Activated B cell treated with CpG ODN at 0.5 μM for 24 hours (primary cell): ENCODE measurements around the gene ENAH. TPM values are rescaled to one million over a fixed set of nuclear protein-coding genes. Genes with fewer than 3 reads are reported as not detected.

Source experiments
- ATAC-seq: fragments of 200-7000 bp; cut with Tn5 transposase; one replicate; pipeline ENCODE4 v1.10.0; 2021; ENCODE audit warnings: low read depth, mild to moderate bottlenecking, moderate library complexity
- CTCF ChIA-PET: fragments of 350-600 bp; sonication (Branson Sonifier 250); formaldehyde crosslinking; loops from one replicate; lab custom pipeline; 2021; ENCODE audit warnings: antibody characterized with exemption; lab: Charles Lee
- POLR2A ChIA-PET: fragments of 350-600 bp; sonication (Branson Sonifier 250); formaldehyde crosslinking; loops from one replicate; lab custom pipeline; 2021; ENCODE audit warnings: antibody characterized with exemption; lab: Charles Lee
- DNase-seq: peaks from one replicate; pipeline ENCODE4 v3.0.0; 2022
- H3K27ac Mint-ChIP-seq: one replicate; pipeline ENCODE4 v1.8.0; 2020; ENCODE audit warnings: mixed read lengths
- H3K27me3 Mint-ChIP-seq: one replicate; pipeline ENCODE4 v1.8.0; 2021; ENCODE audit warnings: mixed read lengths
- H3K36me3 Mint-ChIP-seq: one replicate; pipeline ENCODE4 v1.8.0; 2021; ENCODE audit warnings: low read depth, mixed read lengths
- H3K4me1 Mint-ChIP-seq: one replicate; pipeline ENCODE4 v1.8.0; 2021; ENCODE audit warnings: mixed read lengths
- H3K4me3 Mint-ChIP-seq: one replicate; pipeline ENCODE4 v1.8.0; 2020; ENCODE audit warnings: mild to moderate bottlenecking, mixed read lengths
- H3K9me3 Mint-ChIP-seq: one replicate; pipeline ENCODE4 v1.8.0; 2020; ENCODE audit warnings: mixed read lengths
- intact Hi-C: fragments of 100-400 bp; cut with micrococcal nuclease; formaldehyde crosslinking; loops from one replicate; pipeline ENCODE4 v1.15.1; 2024
- total RNA-seq: library from RNA; stranded (reverse); gene quantifications from 2 replicates; pipeline ENCODE4 v1.2.3, GENCODE V29; 2022
- TF ChIP-seq, protein P1 (sequence below): fragments of 200-600 bp; IDR thresholded peaks from one replicate; pipeline ENCODE4 v1.8.0; 2022; ENCODE audit warnings: antibody characterized with exemption, mild to moderate bottlenecking

Gene ENAH
- total RNA-seq, 1 donor from 2014 or later, result 1.2 TPM

DNA sequence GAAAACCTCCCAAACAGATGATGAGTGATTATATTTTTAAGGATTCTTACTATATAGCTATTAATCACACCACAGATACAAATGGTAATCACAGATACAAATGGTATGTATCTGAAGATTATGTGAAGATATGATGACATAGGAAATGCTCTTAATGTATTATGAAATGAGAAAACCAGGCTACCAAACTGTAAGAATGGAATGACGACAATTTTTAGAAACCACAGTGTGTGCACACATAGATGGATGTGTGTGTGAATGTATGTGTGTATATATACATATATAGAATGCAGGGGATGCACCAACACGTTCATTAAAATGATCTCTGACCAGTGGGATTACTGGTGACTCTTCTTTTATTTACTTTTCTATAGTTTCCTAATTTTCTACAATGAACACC lies 21.5 kb upstream of the ENAH start:
- ATAC-seq, result no peak
- DNase-seq, result no peak
- TF ChIP-seq, protein P1, sequence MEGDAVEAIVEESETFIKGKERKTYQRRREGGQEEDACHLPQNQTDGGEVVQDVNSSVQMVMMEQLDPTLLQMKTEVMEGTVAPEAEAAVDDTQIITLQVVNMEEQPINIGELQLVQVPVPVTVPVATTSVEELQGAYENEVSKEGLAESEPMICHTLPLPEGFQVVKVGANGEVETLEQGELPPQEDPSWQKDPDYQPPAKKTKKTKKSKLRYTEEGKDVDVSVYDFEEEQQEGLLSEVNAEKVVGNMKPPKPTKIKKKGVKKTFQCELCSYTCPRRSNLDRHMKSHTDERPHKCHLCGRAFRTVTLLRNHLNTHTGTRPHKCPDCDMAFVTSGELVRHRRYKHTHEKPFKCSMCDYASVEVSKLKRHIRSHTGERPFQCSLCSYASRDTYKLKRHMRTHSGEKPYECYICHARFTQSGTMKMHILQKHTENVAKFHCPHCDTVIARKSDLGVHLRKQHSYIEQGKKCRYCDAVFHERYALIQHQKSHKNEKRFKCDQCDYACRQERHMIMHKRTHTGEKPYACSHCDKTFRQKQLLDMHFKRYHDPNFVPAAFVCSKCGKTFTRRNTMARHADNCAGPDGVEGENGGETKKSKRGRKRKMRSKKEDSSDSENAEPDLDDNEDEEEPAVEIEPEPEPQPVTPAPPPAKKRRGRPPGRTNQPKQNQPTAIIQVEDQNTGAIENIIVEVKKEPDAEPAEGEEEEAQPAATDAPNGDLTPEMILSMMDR, result no peak
- Mint-ChIP-seq H3K36me3 (no peaks in the 10 kb centered on the region), H3K9me3 (no peaks in the 10 kb centered on the region), H3K4me1 (peaks cover 3% of the 10 kb centered on the region), H3K27ac (no peak overlapping the region), H3K4me3 (no peak overlapping the region), H3K27me3 (peaks cover 32% of the 10 kb centered on the region)
- POLR2A ChIA-PET, result no interaction called here
- CTCF ChIA-PET, result no interaction called here
- intact Hi-C loops, result no loop called here

DNA sequence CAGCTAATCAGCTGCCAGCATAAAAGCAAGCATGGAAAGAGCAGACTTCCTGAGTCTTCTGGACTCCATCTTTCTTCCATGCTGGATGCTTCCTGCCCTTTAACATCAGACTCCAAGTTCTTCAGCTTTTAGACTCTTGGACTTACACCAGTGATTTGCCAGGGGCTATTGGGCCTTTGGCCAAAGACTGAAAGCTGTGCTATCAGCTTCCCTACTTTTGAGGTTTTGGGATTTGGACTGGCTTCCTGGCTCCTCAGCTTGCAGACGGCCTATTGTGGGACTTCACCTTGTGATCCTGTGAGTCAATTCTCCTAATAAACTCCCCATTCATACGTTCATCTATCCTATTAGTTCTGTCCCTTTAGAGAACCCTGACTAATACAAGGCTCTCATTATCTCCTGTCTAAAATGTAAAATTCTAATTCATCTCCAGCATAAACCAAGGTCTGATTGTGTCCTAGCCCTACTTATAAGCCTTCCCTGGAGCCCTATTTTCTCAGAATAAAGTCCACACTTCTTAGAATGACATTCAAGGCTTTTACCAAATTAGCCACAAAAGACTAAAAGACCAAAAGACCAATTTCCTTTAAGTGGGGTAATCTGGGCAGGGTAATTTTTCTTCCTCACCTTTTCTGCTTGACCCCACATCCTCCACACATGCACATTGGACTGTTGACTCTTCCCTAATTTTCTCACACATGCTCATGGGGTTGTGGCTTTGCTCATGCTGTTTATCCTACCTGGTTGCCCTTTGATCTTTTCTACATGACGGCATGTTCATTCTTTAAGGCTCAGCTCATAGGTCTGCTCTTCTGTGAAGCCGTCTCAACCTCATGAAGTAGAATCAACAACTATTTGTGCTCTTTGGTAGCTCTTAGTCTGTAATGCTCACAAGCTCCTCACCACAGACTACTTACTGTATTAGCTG lies 18.1 kb upstream of the ENAH start:
- DNase-seq (no peak), ATAC-seq (no peak)
- H3K4me1 Mint-ChIP-seq, result no peaks in the 10 kb centered on the region
- ChIA-PET CTCF (no interaction called here), POLR2A (no interaction called here)
- H3K4me3 Mint-ChIP-seq, result no peak overlapping the region
- no peaks in the 10 kb centered on the region for H3K9me3 Mint-ChIP-seq
- H3K27ac Mint-ChIP-seq, result no peak overlapping the region
- peaks cover 13% of the 10 kb centered on the region for H3K27me3 Mint-ChIP-seq
- TF ChIP-seq, protein P1, result no peak
- intact Hi-C loops, result loop anchor here (1.0 kb wide), 1 partner anchor 11 kb away; no protein-coding TSS in a partner anchor
- H3K36me3 Mint-ChIP-seq, result no peaks in the 10 kb centered on the region

DNA sequence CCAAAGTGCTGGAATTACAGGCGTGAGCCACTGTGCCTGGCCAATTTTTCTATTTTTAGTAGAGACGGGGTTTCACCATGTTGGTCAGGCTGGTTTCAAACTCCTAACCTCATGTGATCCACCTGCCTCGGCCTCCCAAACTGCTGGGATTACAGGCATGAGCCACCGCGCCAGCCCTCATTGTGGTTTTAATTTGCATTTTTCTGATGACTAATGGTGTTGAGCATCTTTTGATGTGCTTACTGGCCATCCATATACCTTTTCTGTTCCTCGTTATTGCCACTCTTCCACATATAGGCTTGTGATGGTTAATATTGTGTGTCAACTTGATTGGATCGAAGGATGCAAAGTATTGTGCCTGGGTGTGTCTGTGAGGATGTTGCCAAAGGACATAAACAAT lies 17.4 kb upstream of the ENAH start:
- POLR2A ChIA-PET, result no interaction called here
- Mint-ChIP-seq H3K27ac (no peak overlapping the region), H3K9me3 (no peaks in the 10 kb centered on the region)

DNA sequence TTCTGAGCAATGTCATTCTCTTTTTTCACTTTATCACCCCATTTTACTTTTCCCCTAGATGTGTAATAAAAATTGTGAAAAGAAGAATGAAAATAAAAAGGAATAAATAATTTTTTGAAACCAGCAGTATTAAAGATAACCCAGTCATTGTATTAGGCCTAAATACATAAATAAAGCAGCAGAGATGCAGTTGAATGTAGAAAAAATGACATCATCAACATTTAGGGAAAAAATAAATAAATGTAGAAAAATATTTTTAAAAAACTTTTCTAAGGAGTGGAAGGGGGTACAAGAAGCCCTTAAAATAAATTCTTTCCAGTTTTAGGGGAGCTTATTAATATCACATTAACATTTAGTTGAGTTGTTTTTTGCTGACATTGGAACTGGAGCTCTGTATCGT lies 15.3 kb upstream of the ENAH start:
- POLR2A ChIA-PET, result no interaction called here
- no peak for ATAC-seq

More for the DNA sequence above, 17.4 kb upstream of the ENAH start:
- ATAC-seq (no peak), DNase-seq (no peak)
- CTCF ChIA-PET, result no interaction called here
- TF ChIP-seq, protein P1, result no peak
- Mint-ChIP-seq H3K27me3 (peaks cover 7% of the 10 kb centered on the region), H3K36me3 (no peaks in the 10 kb centered on the region), H3K4me1 (no peaks in the 10 kb centered on the region), H3K4me3 (no peak overlapping the region)
- intact Hi-C loops, result loop anchor here (1.0 kb wide), 1 partner anchor 12 kb away; no protein-coding TSS in a partner anchor

DNA sequence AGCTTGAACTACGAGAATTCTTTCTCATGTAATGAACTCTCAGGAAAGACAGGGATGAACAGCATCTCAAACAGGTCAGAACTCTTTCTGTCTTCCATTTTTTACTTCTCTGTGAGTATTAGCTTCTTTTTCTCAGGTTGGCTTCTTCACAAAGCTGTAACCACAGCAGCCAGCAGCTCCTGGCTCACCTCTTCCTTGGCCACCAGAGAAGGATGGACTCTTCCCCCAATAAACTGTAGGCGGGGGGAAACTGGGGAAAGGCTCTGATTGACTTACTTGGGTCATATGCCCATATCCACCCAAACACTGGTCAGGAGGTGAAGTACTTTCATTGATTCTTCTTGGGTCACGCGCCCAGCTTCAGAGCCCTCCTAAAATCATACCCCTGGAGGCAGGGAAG lies 14.4 kb upstream of the ENAH start:
- POLR2A ChIA-PET, result no interaction called here
- H3K4me3 Mint-ChIP-seq, result no peak overlapping the region
- H3K36me3 Mint-ChIP-seq, result no peaks in the 10 kb centered on the region
- intact Hi-C loops, result no loop called here
- ATAC-seq (no peak), DNase-seq (no peak)
- H3K9me3 Mint-ChIP-seq, result no peaks in the 10 kb centered on the region
- no peak overlapping the region for H3K27ac Mint-ChIP-seq
- CTCF ChIA-PET, result no interaction called here
- H3K27me3 Mint-ChIP-seq, result peaks cover 3% of the 10 kb centered on the region
- no peaks in the 10 kb centered on the region for H3K4me1 Mint-ChIP-seq
- TF ChIP-seq, protein P1, result no peak

More for the DNA sequence above, 15.3 kb upstream of the ENAH start:
- no peak overlapping the region for H3K4me3 Mint-ChIP-seq
- CTCF ChIA-PET, result no interaction called here
- TF ChIP-seq, protein P1, result no peak
- H3K9me3 Mint-ChIP-seq, result no peaks in the 10 kb centered on the region
- no peaks in the 10 kb centered on the region for H3K36me3 Mint-ChIP-seq
- H3K4me1 Mint-ChIP-seq, result no peaks in the 10 kb centered on the region
- H3K27ac Mint-ChIP-seq, result no peak overlapping the region
- H3K27me3 Mint-ChIP-seq, result peaks cover 3% of the 10 kb centered on the region
- no peak for DNase-seq
- intact Hi-C loops, result no loop called here
